MCF 10A (cell line): ENCODE measurements around the gene RXFP2. TPM values are rescaled to one million over a fixed set of nuclear protein-coding genes. Genes with fewer than 3 reads are reported as not detected.

Experiments
- BruUV-seq: library from RNA; stranded (reverse); fragments of 400-500 nt; replicated peaks from 2 replicates; lab custom pipeline; 2021; lab: Mats Ljungman, UMichigan
- CTCF ChIA-PET: fragments of 300-600 bp; sonication (Branson Sonifier 250); formaldehyde crosslinking; extraction: SDS; loops from one replicate; lab custom pipeline; 2021; ENCODE audit warnings: antibody characterized with exemption, inconsistent platforms; lab: Yijun Ruan, JAX
- POLR2A ChIA-PET: fragments of 300-600, 350-650 bp; sonication (Branson Sonifier 250); formaldehyde crosslinking; extraction: SDS; loops from one replicate; lab custom pipeline; 2020; ENCODE audit warnings: antibody characterized with exemption, inconsistent platforms; lab: Yijun Ruan, JAX
- DNase-seq: peaks from one replicate; pipeline ENCODE4 v3.0.0-alpha.2; 2018; ENCODE audit not compliant: unreplicated experiment
- H3K27ac Mint-ChIP-seq: one replicate; pipeline ENCODE4 v1.8.0; 2022; ENCODE audit warnings: mild to moderate bottlenecking, low read depth, mixed read lengths; ENCODE audit not compliant: unreplicated experiment
- H3K27me3 Mint-ChIP-seq: one replicate; pipeline ENCODE4 v1.8.0; 2022; ENCODE audit warnings: mixed read lengths; ENCODE audit not compliant: insufficient read depth, unreplicated experiment
- H3K36me3 Mint-ChIP-seq: one replicate; pipeline ENCODE4 v1.8.0; 2022; ENCODE audit warnings: mild to moderate bottlenecking, moderate library complexity, mixed read lengths; ENCODE audit not compliant: insufficient read depth, unreplicated experiment
- H3K4me1 Mint-ChIP-seq: one replicate; pipeline ENCODE4 v1.8.0; 2022; ENCODE audit warnings: mixed read lengths; ENCODE audit not compliant: insufficient read depth, unreplicated experiment
- H3K4me3 Mint-ChIP-seq: one replicate; pipeline ENCODE4 v1.8.0; 2022; ENCODE audit warnings: mild to moderate bottlenecking, moderate library complexity, mixed read lengths; ENCODE audit not compliant: unreplicated experiment
- H3K9me3 Mint-ChIP-seq: one replicate; pipeline ENCODE4 v1.8.0; 2022; ENCODE audit warnings: mixed read lengths; ENCODE audit not compliant: unreplicated experiment
- CTCF ChIP-seq: fragments of 200-600 bp; IDR thresholded peaks from one replicate; pipeline ENCODE4 v1.8.0; 2022; ENCODE audit warnings: antibody characterized with exemption, mild to moderate bottlenecking; ENCODE audit not compliant: unreplicated experiment
- intact Hi-C: fragments of 100-400 bp; cut with micrococcal nuclease; formaldehyde crosslinking; loops from 2 replicates; pipeline ENCODE4 v1.14.1; 2022
- total RNA-seq: library from RNA; stranded (reverse); gene quantifications from 2 replicates; pipeline ENCODE4 v1.2.3, GENCODE V29; 2022

The RXFP2 gene
- total RNA-seq, 1 experiment from 2014 or later: not detected

- ChIA-PET CTCF (interaction anchor here (0.6 to 1.0 kb wide), 2 partner anchors 238 to 331 kb away, joined by 3 to 4 read pairs; no protein-coding TSS in a partner anchor), POLR2A (no interaction called here)
- no TSS peak for BruUV-seq
- no peak for TF ChIP-seq CTCF
- Mint-ChIP-seq H3K9me3 (no peaks in the 10 kb centered on the region), H3K4me1 (peaks cover 7% of the 10 kb centered on the region), H3K4me3 (no peak overlapping the region), H3K27ac (no peak overlapping the region), H3K27me3 (no peaks in the 10 kb centered on the region), H3K36me3 (no peaks in the 10 kb centered on the region)
- no peak for DNase-seq
- intact Hi-C loops: no loop called here
Observed at GRCh38 chr13:31755211-31755610, 15.9 kb downstream of the RXFP2 start.

- ChIA-PET CTCF (interaction anchor here (0.6 kb wide), 3 partner anchors 233 to 697 kb away, joined by 3 read pairs; no protein-coding TSS in a partner anchor), POLR2A (no interaction called here)
- intact Hi-C loops: no loop called here
- Mint-ChIP-seq H3K27me3 (no peaks in the 10 kb centered on the region), H3K27ac (no peak overlapping the region), H3K4me3 (no peak overlapping the region), H3K9me3 (no peaks in the 10 kb centered on the region), H3K4me1 (peaks cover under 1% of the 10 kb centered on the region), H3K36me3 (no peaks in the 10 kb centered on the region)
- no peak for TF ChIP-seq CTCF
- DNase-seq: no peak
- no TSS peak for BruUV-seq
Observed at GRCh38 chr13:31755803-31756212, 16.5 kb downstream of the RXFP2 start.

- intact Hi-C loops: no loop called here
- ChIA-PET POLR2A (no interaction called here), CTCF (interaction anchor here (0.6 kb wide), 4 partner anchors 233 to 696 kb away, joined by 3 to 6 read pairs (median 3); no protein-coding TSS in a partner anchor)
- Mint-ChIP-seq H3K9me3 (no peaks in the 10 kb centered on the region), H3K27ac (no peak overlapping the region), H3K27me3 (no peaks in the 10 kb centered on the region), H3K4me3 (no peak overlapping the region), H3K4me1 (no peaks in the 10 kb centered on the region), H3K36me3 (no peaks in the 10 kb centered on the region)
- TF ChIP-seq CTCF: no peak
- no TSS peak for BruUV-seq
- DNase-seq: peak; percentile 76
Observed at GRCh38 chr13:31756346-31756745, 17.0 kb downstream of the RXFP2 start.

- TF ChIP-seq CTCF: no peak
- intact Hi-C loops: no loop called here
- DNase-seq: no peak
- Mint-ChIP-seq H3K4me1 (peaks cover under 1% of the 10 kb centered on the region), H3K27me3 (no peaks in the 10 kb centered on the region), H3K27ac (no peak overlapping the region), H3K4me3 (no peak overlapping the region), H3K36me3 (no peaks in the 10 kb centered on the region), H3K9me3 (no peaks in the 10 kb centered on the region)
- BruUV-seq: no TSS peak
- ChIA-PET POLR2A (no interaction called here), CTCF (no interaction called here)
Observed at GRCh38 chr13:31761951-31762350, 22.6 kb downstream of the RXFP2 start.
